ENCODE data around the gene ARHGAP1. TPM values are rescaled to one million over a fixed set of nuclear protein-coding genes. Genes with fewer than 3 reads are reported as not detected.
"Not testable (repeated sequence)": the region's sequence is repeated elsewhere in the genome, so short reads cannot be mapped to it uniquely, and the experiment has no call there.

The ARHGAP1 gene
- total RNA-seq, 3 donors from 2014 or later = 26.5 to 55.7 (median 33.8) TPM

GRCh38 chr11:46718155-46719019 lies 18.0 kb upstream of the ARHGAP1 start:
- no peaks in the 10 kb centered on the region for H3K9me3 ChIP-seq
- no peak overlapping the region for H3K27ac ChIP-seq
- intact Hi-C loops (cut with DNase I; ENCODE audit: low total_unique reads) = no loop called here
- H3K27me3 ChIP-seq = no peaks in the 10 kb centered on the region
- DNase-seq (ENCODE audit: low spot score in 2 of 2) = no peak
- TF ChIP-seq CTCF (IDR thresholded peaks at IDR 0.05) = no peak
- TF ChIP-seq POLR2AphosphoS5 (IDR thresholded peaks at IDR 0.05) = no peak
- TF ChIP-seq POLR2A (IDR thresholded peaks at IDR 0.05) = no peak
- no peaks in the 10 kb centered on the region for H3K4me1 ChIP-seq
- no peak overlapping the region for H3K4me3 ChIP-seq
- H3K36me3 ChIP-seq = no peaks in the 10 kb centered on the region

- H3K27me3 ChIP-seq; DNase-seq (ENCODE audit: low spot score in 2 of 2); H3K9me3 ChIP-seq; intact Hi-C loops (cut with DNase I; ENCODE audit: low total_unique reads); H3K4me3 ChIP-seq; H3K27ac ChIP-seq; H3K4me1 ChIP-seq; H3K36me3 ChIP-seq: not testable (repeated sequence)
These were observed 17.4 kb upstream of the ARHGAP1 start for GRCh38 chr11:46717825-46718154.

GRCh38 chr11:46712874-46713576 lies 12.6 kb upstream of the ARHGAP1 start:
- TF ChIP-seq POLR2A (IDR thresholded peaks at IDR 0.05) (no peak), POLR2AphosphoS5 (IDR thresholded peaks at IDR 0.05) (no peak), CTCF (IDR thresholded peaks at IDR 0.05) (no peak)
- Histone ChIP-seq H3K4me3 (no peak overlapping the region), H3K27me3 (no peaks in the 10 kb centered on the region), H3K4me1 (no peaks in the 10 kb centered on the region), H3K9me3 (no peaks in the 10 kb centered on the region), H3K27ac (no peak overlapping the region), H3K36me3 (no peaks in the 10 kb centered on the region)
- intact Hi-C loops (cut with DNase I; ENCODE audit: low total_unique reads) = no loop called here
- no peak for DNase-seq (ENCODE audit: low spot score in 2 of 2)

- Histone ChIP-seq H3K27me3 (no peaks in the 10 kb centered on the region), H3K27ac (peak overlapping the region; percentile 80 to 93), H3K4me3 (peak overlapping the region in 1 of 3 donors; percentile 11), H3K36me3 (no peaks in the 10 kb centered on the region), H3K4me1 (no peaks in the 10 kb centered on the region), H3K9me3 (no peaks in the 10 kb centered on the region)
- no peak for TF ChIP-seq POLR2A (IDR thresholded peaks at IDR 0.05)
- TF ChIP-seq CTCF (IDR thresholded peaks at IDR 0.05) = no peak
- TF ChIP-seq POLR2AphosphoS5 (IDR thresholded peaks at IDR 0.05) = no peak
- intact Hi-C loops (cut with DNase I; ENCODE audit: low total_unique reads) = no loop called here
- no peak for DNase-seq (ENCODE audit: low spot score in 2 of 2)
These were observed 10.9 kb upstream of the ARHGAP1 start for GRCh38 chr11:46711303-46711702.

- no peaks in the 10 kb centered on the region for H3K4me1 ChIP-seq
- H3K27ac ChIP-seq = peak overlapping the region; percentile 80 to 93
- TF ChIP-seq CTCF (IDR thresholded peaks at IDR 0.05) = no peak
- TF ChIP-seq POLR2AphosphoS5 (IDR thresholded peaks at IDR 0.05) = peak in 2 of 3 donors; percentile 9 to 15
- peaks cover under 1% of the 10 kb centered on the region for H3K36me3 ChIP-seq
- H3K27me3 ChIP-seq = no peaks in the 10 kb centered on the region
- no peak for DNase-seq (ENCODE audit: low spot score in 2 of 2)
- no peaks in the 10 kb centered on the region for H3K9me3 ChIP-seq
- intact Hi-C loops (cut with DNase I; ENCODE audit: low total_unique reads) = no loop called here
- peak overlapping the region in 1 of 3 donors; percentile 11 for H3K4me3 ChIP-seq
These were observed 10.4 kb upstream of the ARHGAP1 start for GRCh38 chr11:46710821-46711269.

GRCh38 chr11:46709351-46709750 lies 8.9 kb upstream of the ARHGAP1 start:
- H3K27me3 ChIP-seq; H3K4me3 ChIP-seq; H3K4me1 ChIP-seq; DNase-seq (ENCODE audit: low spot score in 2 of 2); intact Hi-C loops (cut with DNase I; ENCODE audit: low total_unique reads); H3K27ac ChIP-seq; H3K9me3 ChIP-seq: not testable (repeated sequence)
- peaks cover 15% of the 10 kb centered on the region for H3K36me3 ChIP-seq
